CD4-positive, alpha-beta T cell treated with Interleukin-15 for 1 hour (primary cell): Measurements from ENCODE around the gene ABCA5.
A peak's percentile ranks its signal among the peaks of the same experiment; 100 is the strongest.

ENCODE experiments used
- DNase-seq: peaks from one replicate; pipeline ENCODE4 v3.0.0-alpha.2; 2020

The ABCA5 gene, protein sequence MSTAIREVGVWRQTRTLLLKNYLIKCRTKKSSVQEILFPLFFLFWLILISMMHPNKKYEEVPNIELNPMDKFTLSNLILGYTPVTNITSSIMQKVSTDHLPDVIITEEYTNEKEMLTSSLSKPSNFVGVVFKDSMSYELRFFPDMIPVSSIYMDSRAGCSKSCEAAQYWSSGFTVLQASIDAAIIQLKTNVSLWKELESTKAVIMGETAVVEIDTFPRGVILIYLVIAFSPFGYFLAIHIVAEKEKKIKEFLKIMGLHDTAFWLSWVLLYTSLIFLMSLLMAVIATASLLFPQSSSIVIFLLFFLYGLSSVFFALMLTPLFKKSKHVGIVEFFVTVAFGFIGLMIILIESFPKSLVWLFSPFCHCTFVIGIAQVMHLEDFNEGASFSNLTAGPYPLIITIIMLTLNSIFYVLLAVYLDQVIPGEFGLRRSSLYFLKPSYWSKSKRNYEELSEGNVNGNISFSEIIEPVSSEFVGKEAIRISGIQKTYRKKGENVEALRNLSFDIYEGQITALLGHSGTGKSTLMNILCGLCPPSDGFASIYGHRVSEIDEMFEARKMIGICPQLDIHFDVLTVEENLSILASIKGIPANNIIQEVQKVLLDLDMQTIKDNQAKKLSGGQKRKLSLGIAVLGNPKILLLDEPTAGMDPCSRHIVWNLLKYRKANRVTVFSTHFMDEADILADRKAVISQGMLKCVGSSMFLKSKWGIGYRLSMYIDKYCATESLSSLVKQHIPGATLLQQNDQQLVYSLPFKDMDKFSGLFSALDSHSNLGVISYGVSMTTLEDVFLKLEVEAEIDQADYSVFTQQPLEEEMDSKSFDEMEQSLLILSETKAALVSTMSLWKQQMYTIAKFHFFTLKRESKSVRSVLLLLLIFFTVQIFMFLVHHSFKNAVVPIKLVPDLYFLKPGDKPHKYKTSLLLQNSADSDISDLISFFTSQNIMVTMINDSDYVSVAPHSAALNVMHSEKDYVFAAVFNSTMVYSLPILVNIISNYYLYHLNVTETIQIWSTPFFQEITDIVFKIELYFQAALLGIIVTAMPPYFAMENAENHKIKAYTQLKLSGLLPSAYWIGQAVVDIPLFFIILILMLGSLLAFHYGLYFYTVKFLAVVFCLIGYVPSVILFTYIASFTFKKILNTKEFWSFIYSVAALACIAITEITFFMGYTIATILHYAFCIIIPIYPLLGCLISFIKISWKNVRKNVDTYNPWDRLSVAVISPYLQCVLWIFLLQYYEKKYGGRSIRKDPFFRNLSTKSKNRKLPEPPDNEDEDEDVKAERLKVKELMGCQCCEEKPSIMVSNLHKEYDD (N-terminal part only)

DNA sequence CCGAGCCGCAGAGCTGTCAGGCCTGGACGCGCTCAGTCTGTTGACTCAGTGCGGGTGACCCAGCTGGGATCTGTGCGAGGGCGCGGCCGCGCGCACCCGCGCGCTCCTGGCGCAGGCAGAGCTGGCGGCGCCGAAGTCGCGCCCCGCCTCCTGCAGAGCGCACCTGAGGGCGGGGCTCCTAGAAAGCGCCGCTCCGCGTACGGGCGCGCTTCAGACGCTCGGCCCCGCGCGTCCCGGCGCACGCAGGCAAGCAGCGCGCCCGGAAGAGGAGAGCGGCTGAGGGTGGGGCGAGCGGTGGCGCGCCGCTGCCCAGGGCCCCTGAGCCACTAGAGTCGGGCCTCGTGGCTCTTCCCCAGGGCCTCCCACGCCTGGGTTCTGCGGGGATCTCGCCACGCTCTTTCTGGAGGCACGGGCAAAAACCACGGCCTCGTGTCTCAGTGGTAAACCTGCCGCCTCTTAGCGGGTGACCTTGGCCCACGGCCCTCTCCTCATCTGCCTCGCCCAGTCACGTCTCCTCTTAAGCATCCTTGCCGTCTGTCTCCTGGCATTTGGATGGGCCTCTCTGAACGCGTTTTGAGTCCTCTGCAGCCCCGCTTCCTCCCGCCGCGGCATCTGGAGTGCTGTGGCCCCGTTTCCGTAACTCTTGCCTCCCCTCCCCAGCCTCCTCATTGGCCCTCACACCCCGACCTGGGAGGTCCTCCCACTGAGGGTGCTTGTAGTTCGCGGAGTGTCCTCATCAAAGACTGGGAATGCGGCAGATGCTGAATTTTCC, at the start of gene ABCA5:
ABCA5 (minus strand) TSS at position 74 of the 772 bp plus-strand sequence. CDS start 12,718 bp downstream, outside the sequence.
- peak; percentile 89 for DNase-seq

DNA sequence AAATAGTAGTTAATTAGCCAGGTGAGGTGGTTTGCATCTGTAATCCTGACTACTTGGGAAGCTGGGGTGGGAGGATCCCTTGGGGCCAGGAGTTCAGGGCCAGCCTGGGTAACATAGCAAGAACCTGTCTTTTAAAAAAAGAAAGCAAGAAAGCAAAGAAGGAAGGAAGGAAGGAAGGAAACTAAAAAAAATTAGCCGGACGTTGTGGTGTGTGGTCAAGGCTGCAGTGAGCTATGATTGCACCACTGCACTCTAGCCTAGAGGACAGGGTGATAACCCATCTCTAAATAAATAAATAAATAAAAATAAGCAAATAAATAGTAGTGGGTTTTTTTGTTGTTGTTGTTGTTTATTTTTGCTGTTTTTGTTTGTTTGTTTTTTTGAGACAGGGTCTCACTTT, 48.3 kb upstream of the ABCA5 start:
- DNase-seq, result no peak

DNA sequence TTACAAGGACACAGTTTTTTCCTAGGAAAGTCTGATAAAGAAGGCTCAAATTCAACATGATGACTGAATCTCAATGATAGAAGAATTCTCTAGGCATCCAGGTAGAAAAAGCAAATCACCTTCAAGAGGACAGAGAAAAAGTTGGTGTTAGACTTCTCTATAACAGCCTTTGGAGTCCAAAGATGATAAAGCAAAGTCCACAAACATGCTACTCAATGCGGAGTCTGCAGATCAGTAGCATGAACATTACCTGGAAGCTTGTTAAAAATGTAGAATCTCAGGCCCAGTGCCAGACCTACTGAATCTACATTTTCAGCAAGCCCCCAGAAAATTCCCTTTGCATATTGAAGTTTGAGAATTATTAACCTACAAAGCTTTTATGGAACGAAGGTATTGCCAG, 46.1 kb upstream of the ABCA5 start:
- DNase-seq, result no peak

DNA sequence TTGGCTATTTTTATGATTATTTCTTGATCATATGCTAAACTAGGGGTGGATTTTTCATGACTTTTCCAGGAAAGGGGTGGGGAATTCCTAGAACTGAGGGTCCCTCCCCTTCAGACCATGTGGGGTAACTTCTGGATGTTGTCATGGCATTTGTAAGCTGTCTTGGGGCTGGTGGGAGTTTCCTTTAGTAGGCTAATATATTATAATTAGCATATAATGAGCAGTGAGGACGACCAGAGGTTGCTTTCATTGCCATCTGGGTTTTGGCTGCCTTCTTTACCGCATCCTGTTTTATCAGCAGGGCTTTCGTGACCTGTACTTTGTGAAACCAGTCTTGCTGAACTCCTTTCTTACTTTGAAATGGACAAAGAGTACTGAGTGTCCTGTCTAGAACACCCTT, 40.4 kb upstream of the ABCA5 start:
- no peak for DNase-seq

DNA sequence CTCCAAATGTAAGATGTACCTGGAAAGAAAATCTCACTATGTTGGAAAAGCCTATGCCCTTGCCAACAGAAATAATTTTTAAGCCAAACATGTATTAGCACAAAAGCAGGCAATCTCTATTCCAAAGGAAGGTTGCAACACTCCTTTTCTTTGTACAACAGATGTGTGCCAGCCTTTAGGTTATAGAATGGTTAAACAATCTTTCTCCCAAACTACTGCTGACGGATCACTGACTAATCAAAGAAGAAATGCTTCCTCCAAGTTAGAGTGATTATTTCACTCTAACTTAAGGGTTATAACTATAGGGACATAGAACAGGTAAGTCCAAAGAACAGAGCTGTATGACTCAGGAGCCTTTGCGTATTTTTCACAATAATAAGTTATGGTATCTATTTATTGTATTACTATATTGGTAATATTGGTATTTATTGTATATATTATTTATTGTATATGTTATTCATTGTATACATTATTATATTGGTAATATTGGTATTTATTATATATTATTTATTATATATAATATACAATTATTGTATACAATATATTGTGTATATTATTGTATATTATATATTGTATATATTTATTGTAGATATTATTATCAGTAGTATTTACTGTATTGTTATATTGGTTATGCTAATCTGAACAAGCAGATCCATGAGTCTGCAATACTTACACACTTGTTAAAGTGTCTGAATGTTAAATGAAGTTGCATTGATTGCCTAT, 36.7 kb upstream of the ABCA5 start:
- no peak for DNase-seq

DNA sequence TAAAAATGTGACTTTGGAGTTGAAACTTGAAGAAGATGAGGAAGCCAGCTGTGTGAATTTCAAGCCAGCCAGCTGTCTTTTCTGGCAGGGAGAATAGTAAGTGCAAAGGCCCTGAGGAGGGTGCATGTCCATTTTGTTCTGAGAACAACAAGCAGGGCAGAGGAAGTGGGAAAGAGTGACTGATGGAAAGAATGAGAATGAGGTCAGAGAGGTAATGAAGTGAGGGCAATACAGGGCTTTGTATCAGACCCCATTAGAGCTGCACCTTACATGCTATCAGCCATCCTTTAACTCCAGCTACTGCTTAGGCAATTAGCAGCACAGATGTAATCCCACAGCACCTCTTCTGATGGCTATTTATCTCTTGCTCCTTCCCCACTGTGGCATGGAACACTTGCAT, 34.2 kb upstream of the ABCA5 start:
- no peak for DNase-seq

DNA sequence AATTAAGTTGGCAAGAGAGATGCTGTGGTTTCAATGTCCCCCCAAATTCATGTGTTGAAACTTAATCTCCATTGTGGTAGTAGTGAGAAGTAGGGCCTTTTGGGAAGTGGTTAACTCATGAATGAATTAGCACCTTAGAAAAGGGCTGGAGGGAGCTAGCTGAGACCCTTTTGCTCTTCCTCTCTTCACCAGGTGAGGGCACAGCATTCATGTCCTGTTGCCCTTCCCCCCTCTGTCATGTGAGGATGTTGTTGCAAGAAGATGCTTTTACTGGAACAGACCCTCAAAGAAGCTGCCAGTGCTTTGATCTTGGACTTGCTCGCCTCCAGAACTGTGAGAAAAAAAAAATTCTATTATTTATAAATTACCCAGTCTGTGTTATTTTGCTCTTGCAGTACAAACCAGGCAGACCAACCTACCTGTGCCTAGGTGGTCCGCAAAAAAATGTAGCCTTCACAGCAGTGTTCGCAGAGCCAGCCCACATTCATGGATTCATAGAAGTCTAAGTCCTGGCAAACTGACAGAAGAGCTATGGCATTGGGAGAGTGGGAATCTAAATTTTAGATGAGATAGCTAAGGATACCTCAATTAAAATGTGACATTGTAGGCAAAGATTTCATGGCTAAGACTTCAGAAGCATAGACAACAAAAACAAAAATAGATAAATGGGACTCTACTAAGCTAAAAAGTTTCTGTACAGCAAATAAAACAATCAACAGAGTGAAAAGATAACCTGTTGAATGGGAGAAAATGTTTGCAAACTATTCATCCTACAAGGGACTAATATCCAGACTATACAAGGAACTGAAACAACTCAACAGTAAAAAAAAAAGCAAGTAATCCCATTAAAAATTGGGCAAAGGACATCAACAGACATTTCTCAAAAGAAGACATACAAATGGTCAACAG, 32.0 kb upstream of the ABCA5 start:
- DNase-seq, result no peak

DNA sequence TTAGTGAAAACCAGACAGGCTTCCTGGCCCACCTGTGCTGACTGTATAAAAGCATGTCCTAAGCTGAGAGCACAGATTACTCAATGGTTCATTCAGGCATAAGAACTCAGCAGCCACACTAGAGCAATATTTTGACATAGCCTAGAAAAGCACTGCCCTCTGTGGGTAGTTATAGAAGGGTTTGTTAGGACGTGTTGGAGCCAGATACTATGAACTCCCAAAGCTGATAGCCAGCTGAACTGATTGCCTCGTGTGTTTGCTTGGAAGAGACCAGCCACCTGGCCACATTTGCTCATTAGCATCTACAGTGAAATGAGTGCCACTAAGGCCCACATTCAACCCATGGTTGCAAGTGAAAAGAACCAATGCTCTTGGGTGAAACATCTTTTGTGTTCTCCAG, 30.8 kb upstream of the ABCA5 start:
- no peak for DNase-seq

DNA sequence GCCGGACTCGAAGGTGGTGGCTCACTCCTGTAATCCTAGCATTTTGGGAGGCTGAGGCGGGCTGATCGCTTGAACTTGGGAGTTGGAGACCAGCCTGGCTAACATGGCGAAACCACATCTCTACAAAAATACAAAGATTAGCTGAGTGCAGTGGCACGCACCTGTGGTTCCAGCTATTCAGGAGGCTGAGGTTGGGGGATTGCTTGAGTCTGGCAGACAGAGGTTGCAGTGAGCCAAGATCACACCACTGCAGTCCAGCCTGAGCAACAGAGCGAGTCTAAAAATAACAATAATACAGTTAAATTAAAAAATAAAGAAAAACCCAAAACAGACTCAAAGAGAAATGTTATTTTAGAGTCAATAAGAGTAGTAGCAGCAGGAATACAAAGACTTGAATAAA, 29.7 kb upstream of the ABCA5 start:
- DNase-seq, result no peak

DNA sequence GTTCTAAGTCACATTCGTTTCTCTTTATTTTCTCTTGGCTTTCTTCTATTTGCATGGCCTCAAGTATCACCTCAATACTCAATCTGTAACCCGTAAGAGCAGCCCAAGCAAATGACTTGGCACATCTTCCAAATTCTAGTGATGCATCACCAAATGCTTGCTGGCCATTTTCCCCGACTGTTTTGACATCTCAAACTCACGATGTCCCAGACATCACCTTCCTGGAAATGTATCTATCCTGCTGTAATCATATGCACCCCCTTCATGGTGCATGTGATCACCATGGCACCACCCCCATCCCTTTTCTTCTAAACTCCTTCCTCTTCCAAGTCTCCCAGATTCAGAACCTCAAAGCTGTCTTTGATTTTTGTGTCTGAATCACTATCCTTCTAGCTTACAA, 24.0 kb upstream of the ABCA5 start:
- no peak for DNase-seq

DNA sequence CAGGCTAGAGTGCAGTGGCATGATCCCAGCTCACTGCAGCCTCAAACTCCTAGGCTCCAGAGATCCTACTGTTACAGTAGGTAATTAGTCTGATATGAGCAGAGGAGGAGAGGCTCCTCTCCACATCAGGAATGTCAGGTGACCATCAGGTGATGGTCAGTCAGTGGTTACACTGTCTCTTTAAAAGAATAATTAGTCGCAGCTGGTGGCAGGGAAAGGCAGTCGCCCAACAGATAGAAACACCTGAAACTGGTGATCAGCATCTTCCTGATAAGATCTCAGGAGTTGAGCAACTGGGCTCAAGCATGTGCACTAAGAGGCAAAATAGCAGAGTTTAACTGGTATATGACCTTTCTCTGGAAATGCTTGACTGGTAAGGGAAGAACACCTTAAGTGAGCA, 21.5 kb upstream of the ABCA5 start:
- no peak for DNase-seq

DNA sequence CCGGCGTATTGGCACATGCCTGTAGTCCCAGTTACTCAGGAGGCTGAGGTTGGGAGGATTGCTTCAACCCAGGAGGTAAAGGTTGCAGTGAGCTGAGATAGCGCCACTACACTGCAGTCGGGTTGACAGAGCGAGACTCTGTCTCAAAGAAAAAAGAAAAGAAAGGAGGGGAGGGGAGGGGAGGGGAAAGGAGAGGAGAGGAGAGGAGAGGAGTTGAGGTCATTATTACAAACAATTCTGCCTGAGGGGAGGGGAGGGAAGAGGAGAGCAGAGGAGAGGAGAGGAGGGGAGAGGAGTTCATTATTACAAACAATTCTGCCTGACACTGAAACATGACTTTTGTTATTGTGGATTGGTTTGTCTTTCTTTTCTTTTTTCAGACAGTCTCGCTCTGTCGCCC, 19.8 kb upstream of the ABCA5 start:
- no peak for DNase-seq

DNA sequence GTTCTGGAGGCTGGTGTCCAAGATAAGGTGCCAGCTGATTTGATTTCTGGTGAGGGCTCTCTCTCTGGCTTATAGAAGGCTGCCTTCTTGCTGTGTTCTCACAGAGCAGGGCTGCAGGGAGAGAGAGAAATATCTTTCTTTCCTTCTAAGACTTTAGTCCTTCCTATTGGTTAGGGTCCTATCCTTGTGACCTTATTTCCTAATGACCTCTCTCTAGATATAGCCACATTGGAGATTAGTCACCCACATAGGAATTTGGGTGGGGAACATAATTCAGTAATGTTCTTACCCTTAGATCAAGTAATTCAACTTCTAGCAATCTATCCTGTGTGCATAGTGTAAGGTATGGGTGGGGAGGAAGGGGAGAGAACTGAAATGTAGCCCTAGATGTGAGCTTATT, 18.0 kb upstream of the ABCA5 start:
- no peak for DNase-seq

DNA sequence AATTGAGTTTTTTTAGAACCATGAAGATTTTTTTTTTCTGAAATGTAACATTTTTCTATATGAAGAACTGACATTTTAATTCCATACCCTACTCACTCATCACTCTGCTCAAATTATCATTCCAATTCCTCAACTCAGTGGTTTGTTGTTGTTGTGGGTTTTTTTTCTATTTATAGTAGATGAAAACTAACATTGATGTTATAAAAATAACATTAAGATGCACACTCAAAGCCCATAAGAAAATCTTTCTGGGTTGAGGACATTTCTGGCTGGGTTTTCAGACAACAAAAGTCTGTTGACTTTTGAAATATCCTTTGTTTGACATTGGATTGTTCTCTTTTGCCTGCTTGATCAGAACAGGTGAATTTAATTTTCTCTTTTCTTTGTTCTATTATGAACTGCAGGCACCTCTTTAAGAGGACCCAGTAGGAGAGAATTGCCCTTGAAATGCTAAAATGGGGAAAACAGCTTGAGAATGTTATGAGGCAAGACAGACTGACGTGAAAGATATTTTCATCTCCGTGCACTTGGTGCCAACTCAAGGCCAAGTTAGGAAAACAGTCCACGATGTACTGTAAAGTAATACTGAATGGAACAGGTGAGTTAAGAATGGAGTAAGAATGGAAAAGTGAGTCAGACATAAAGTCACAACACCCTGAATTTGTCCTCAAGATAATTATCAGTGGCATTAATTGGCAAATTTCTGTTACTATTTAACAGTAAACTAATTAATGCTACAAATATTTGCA, 16.1 kb upstream of the ABCA5 start:
- DNase-seq, result no peak

DNA sequence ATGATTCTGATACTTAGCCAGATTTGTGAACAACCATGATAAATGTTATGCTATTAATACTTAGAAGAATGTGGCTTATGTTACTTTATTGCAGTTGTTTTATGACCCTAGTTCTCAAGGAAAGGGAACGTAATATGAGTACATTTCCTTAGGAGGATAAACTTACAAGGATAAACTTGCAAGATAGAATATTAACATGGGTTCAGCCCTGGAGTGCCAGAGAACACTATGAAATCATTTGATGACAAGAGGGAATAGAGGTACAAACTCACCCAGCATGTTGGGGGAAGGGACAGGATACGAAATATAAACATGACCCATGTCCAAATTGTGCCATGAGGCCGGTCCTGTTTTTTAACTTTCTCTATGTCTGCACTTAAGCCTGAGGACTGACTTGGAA, 13.0 kb upstream of the ABCA5 start:
- DNase-seq, result no peak

DNA sequence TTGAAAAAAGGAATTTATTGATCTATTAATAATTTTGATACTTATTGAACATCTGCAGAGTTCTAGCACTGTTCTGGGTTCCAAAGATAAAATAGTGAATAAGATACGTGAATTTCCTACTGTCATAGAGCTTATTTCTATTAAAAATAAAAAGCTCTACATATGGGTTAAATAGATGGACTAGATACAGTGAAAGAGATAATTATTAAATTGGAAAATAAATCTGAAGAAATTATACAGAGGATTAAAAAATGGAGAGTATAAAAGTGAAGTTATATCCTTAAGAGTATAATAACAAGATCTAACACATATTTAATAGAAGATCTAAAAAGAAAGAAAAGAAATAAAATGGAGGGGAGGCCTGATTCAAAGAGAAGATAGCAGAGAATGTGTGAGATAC, 10.1 kb upstream of the ABCA5 start:
- no peak for DNase-seq

DNA sequence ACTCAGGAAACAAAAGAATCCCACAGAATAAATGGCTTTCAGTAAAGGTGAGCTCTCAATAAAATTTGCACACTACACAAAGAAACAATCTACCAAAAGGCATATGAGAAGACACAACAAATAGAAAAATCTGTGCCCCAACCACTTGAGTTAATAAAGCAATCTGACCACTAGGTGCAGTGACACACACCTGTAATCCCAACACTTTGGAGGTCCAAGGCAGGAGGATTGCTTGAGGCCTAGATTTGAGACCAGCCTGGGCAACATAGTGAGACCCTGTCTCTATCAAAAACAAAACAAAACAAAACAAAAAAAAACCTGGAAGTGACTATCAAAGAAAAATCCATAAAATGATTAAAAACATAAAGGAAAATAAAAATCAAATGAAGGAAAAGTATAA, 9.6 kb upstream of the ABCA5 start:
- DNase-seq, result no peak

DNA sequence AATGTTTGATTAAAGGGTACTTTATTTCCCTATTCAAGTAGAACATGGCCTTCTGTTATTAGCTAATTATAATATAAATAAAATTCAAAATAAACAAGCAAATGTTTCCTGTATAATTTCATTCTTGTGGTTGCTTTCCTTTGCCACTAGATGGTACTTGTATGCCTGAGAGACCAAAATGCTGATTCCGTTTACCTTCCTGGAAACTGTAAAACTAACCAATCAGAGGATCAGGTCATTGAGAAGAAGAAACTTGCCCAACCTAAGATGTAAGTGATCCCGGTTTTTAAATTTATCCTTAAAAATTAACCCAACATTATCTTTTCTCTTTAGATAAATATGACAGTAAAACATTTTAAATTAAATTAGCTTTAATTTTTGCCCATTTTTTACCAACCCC, 8.1 kb upstream of the ABCA5 start:
- no peak for DNase-seq

DNA sequence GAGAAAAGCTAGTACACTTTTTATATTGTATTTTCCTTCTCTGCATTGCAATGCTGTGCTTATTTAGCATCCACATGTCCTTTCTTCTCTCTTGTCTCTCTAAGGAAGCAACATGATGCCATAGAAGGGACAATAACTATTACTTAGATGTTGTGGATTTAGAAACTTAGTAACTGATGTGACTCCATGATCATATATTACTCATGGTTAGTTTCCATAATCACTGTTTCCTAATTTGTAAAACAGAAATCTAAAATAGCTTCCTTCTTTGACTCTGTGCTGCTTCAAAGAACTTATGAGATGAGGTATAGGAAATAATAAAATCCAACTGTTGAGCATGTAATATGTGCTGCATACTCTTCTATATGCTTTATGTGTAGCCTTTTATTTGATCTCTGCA, 6.6 kb upstream of the ABCA5 start:
- DNase-seq, result no peak

DNA sequence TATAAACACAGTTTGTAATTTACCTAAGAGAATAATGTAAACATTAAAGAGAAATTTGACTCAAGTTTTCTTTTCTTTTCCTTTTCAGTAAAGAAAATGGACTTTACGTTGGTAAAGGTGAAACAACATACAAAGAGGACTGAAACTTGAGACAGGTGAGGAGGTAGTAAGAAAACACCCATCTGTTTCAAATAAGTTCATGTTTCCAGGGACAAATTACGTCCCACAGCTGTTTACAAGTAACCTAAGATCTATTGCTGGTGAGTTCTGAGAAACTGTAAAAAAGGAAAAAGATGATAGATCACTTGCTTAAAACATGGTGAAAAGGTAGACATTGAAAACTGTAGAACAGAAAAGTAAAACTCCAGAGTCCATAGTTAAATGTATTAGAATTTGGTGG, 4.8 kb upstream of the ABCA5 start:
- DNase-seq, result no peak
